ENCODE measurements around the gene GTSE1.

The GTSE1 gene

GRCh38 chr22:46330426-46330825 lies 33.8 kb downstream of the GTSE1 start:
- DNase-seq, result no peak

- DNase-seq, result no peak
Observed at GRCh38 chr22:46331496-46331895, 34.8 kb downstream of the GTSE1 start.

GRCh38 chr22:46335201-46336118 lies 38.8 kb downstream of the GTSE1 start, which contains the start of gene TRMU:
TSS of gene TRMU (plus strand) at chr22:46335714. CDS start at chr22:46335765, 51 bp downstream.
- DNase-seq, result peak; percentile 73 to 79

GRCh38 chr22:46336119-46337078 lies 39.7 kb downstream of the GTSE1 start:
- peak in 1 of 2 donors; percentile 13 for DNase-seq

- DNase-seq, result no peak
Observed at GRCh38 chr22:46337870-46338269, 41.2 kb downstream of the GTSE1 start.

- no peak for DNase-seq
Observed at GRCh38 chr22:46338636-46339035, 42.0 kb downstream of the GTSE1 start.

- DNase-seq, result no peak
Observed at GRCh38 chr22:46339956-46340355, 43.3 kb downstream of the GTSE1 start.

GRCh38 chr22:46340676-46341075 lies 44.0 kb downstream of the GTSE1 start:
- no peak for DNase-seq

GRCh38 chr22:46346680-46347405 lies 50.2 kb downstream of the GTSE1 start:
- DNase-seq, result no peak

GRCh38 chr22:46347646-46348045 lies 51.0 kb downstream of the GTSE1 start:
- DNase-seq, result no peak

- DNase-seq, result no peak
Observed at GRCh38 chr22:46348099-46348695, 51.5 kb downstream of the GTSE1 start.

- no peak for DNase-seq
Observed at GRCh38 chr22:46349238-46349637, 52.6 kb downstream of the GTSE1 start.

- DNase-seq, result no peak
Observed at GRCh38 chr22:46349681-46350080, 53.0 kb downstream of the GTSE1 start.

GRCh38 chr22:46350121-46350520 lies 53.5 kb downstream of the GTSE1 start:
- DNase-seq, result no peak

- no peak for DNase-seq
Observed at GRCh38 chr22:46350646-46351045, 54.0 kb downstream of the GTSE1 start.

- DNase-seq, result no peak
Observed at GRCh38 chr22:46351131-46351735, 54.6 kb downstream of the GTSE1 start.

GRCh38 chr22:46351767-46352166 lies 55.1 kb downstream of the GTSE1 start:
- DNase-seq, result no peak

GRCh38 chr22:46352276-46352675 lies 55.6 kb downstream of the GTSE1 start:
- DNase-seq, result no peak

- DNase-seq, result no peak
Observed at GRCh38 chr22:46352691-46353386, 56.2 kb downstream of the GTSE1 start.

GRCh38 chr22:46353483-46354105 lies 56.9 kb downstream of the GTSE1 start:
- no peak for DNase-seq

Data from CD4-positive, alpha-beta T cell treated with Interleukin-4 for 1 hour (primary cell).